ENCODE results near the gene SNX9. TPM values are rescaled to one million over a fixed set of nuclear protein-coding genes. Genes with fewer than 3 reads are reported as not detected.
A peak's percentile ranks its signal among the peaks of the same experiment; 100 is the strongest.

SNX9 gene
- total RNA-seq, 1 experiment from 2014 or later: not detected

DNA sequence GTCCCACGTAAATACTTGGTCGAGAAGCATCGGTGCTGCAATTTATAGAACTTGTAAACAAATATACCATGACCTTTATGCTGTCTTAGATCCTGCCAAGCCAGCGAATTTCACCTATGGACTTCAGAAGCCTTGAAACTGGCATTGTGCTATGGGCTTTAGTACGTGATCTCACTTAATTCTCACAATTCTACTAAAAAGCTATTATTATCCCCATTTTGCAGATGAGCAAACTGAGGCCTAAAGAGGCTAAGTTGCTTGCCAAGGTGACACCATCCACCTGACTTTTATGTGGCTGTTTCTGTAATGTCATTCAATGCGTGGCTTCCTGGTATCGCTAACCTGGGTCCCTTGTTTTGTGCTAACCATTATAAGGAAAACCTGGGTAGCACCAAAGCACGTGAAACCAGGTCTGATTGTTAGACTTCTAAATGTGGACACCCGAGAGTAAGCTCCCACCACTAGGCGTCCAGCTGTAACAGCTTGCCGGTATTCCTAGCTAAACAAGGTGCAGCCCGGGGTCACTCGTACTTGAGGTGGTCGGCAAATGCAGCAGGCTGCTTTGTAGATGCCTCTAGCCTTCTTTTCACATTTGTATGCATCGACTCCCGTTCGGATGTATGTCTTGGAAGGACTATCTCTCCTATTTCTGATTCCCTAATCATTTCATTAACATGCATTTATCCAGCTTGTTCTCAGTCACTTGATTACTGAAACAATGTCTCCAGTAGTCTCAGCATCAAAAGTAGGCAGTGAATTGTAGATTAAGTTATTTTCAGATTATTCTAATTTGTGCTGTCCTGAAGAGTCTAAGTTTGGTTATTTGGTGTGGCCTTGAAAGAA lies 159.7 kb downstream of the SNX9 start:
- H3K4me3 ChIP-seq (ENCODE audit: low read length): peak overlapping the region; percentile 74; the same call in 1 of the 2 replicates
- no peaks in the 10 kb centered on the region for H3K9me3 ChIP-seq (ENCODE audit: low read length)
- H3K79me2 ChIP-seq (ENCODE audit: low read length): no peaks in the 10 kb centered on the region
- H4K20me1 ChIP-seq (ENCODE audit: insufficient read depth, low read depth, low read length): 0 out of 2 replicates have a peak, but pooled peaks cover 4% of the 10 kb centered on the region
- no peak for DNase-seq
- H3K9ac ChIP-seq (ENCODE audit: low read length): no peak overlapping the region
- H3K9me2 ChIP-seq (replicated peaks; ENCODE audit: insufficient read depth, low read length): no peaks in the 10 kb centered on the region
- peak overlapping the region; percentile 86 for H3K4me2 ChIP-seq (ENCODE audit: low read depth, low read length, poor library complexity, severe bottlenecking)
- H3K27me3 ChIP-seq (ENCODE audit: low read length): 0 out of 2 replicates have a peak, but pooled peaks cover 4% of the 10 kb centered on the region
- no peak overlapping the region for H3K27ac ChIP-seq (ENCODE audit: low read length)
- no peaks in the 10 kb centered on the region for H3K36me3 ChIP-seq (ENCODE audit: insufficient read depth, low read length)
- H2AFZ ChIP-seq (ENCODE audit: low read length): no peak overlapping the region
- peaks cover 13% of the 10 kb centered on the region for H3K4me1 ChIP-seq (ENCODE audit: low read length)

DNA sequence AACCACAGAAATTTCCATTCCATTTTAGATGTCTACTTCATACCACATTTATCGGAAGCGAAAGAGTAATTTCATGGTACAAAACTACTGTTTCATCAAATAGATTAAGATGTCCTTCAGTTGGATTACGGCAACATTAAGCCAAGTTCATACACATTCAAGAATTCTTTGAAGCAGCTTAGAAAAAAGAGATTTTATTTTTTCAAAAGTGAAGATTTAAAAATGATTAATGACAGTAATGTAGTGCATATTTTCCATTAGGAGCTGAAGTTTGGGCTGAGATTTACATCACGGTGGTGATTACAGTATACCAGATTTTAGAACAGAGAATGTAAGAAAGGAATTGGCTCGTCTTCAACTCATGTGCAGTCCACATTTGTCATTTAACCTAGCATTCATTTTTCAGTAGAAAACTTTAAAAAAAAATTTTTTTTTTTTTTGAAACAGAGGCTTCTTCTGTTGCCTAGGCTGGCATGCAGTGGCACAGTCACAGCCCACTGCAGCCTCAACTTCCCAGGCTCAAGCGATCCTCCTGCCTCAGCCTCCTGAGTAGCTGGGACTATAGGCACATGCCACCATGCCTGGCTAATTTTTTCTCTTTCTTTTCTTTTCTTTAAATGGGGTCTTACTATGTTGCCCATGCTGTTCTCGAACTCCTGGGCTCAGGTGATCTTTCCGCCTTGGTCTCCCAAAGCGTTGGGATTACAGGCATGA lies 160.5 kb downstream of the SNX9 start:
- Histone ChIP-seq H2AFZ (ENCODE audit: low read length) (no peak overlapping the region), H3K36me3 (ENCODE audit: insufficient read depth, low read length) (no peaks in the 10 kb centered on the region), H3K27me3 (ENCODE audit: low read length) (0 out of 2 replicates have a peak, but pooled peaks cover 4% of the 10 kb centered on the region), H3K27ac (ENCODE audit: low read length) (no peak overlapping the region), H3K79me2 (ENCODE audit: low read length) (no peaks in the 10 kb centered on the region), H3K4me3 (ENCODE audit: low read length) (no peak overlapping the region), H3K4me1 (ENCODE audit: low read length) (peaks cover 13% of the 10 kb centered on the region), H3K9ac (ENCODE audit: low read length) (no peak overlapping the region), H3K9me3 (ENCODE audit: low read length) (no peaks in the 10 kb centered on the region), H3K9me2 (replicated peaks; ENCODE audit: insufficient read depth, low read length) (no peaks in the 10 kb centered on the region), H3K4me2 (ENCODE audit: low read depth, low read length, poor library complexity, severe bottlenecking) (no peak overlapping the region), H4K20me1 (ENCODE audit: insufficient read depth, low read depth, low read length) (0 out of 2 replicates have a peak, but pooled peaks cover 4% of the 10 kb centered on the region)
- no peak for DNase-seq

DNA sequence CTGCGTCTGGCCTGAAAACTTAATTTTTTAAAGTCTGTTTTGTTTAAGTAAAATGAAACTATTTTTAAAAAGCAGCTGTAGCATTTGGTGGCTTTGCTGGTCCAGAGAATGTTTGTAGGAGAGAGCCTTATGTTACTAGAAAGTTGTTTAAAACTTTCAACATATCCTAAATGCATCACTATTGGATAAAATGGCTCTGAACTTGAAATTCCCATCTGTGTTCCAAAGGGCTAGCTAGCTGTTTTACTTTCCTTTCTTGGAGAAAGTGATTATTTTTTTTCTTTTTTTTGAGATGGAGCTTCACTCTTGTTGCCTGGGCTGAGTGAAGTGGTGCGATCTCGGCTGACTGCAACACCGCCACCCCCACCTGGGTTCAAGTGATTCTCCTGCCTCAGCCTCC lies 161.1 kb downstream of the SNX9 start:
- peaks cover 13% of the 10 kb centered on the region for H3K4me1 ChIP-seq (ENCODE audit: low read length)
- no peak for DNase-seq
- no peaks in the 10 kb centered on the region for H3K9me3 ChIP-seq (ENCODE audit: low read length)
- H3K4me2 ChIP-seq (ENCODE audit: low read depth, low read length, poor library complexity, severe bottlenecking): no peak overlapping the region
- no peaks in the 10 kb centered on the region for H3K36me3 ChIP-seq (ENCODE audit: insufficient read depth, low read length)
- H3K9me2 ChIP-seq (replicated peaks; ENCODE audit: insufficient read depth, low read length): no peaks in the 10 kb centered on the region
- 0 out of 2 replicates have a peak, but pooled peaks cover 4% of the 10 kb centered on the region for H4K20me1 ChIP-seq (ENCODE audit: insufficient read depth, low read depth, low read length)
- no peaks in the 10 kb centered on the region for H3K79me2 ChIP-seq (ENCODE audit: low read length)
- no peak overlapping the region for H2AFZ ChIP-seq (ENCODE audit: low read length)
- H3K27me3 ChIP-seq (ENCODE audit: low read length): 0 out of 2 replicates have a peak, but pooled peaks cover 4% of the 10 kb centered on the region
- H3K9ac ChIP-seq (ENCODE audit: low read length): no peak overlapping the region
- no peak overlapping the region for H3K4me3 ChIP-seq (ENCODE audit: low read length)
- H3K27ac ChIP-seq (ENCODE audit: low read length): no peak overlapping the region

DNA sequence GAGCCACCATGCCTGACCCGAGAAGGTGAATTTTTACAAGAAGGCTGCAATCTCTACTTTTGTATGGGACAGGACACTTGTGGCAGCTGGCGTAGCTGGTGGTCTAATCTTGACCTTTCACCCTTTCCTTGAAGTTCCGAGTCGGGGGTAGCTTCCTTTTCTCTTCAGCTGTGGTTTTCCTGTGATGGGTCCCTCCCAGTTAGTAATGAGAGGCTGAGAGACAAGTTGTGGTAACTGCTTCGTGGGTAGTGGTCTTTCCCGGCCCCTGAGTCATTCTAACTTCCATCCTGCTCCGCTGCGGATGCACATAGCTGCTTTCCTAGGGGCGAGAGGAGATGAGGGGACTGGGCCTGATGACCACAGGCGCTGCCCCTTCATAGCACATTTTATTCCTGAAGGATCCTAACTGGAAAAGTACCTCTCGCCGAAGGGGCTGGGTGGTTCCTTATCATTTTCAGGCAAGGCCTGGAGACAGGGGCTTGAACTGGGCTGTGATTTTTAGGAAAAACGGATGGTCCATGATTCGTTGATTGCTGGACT lies 161.7 kb downstream of the SNX9 start:
- Histone ChIP-seq H3K9me2 (replicated peaks; ENCODE audit: insufficient read depth, low read length) (no peaks in the 10 kb centered on the region), H3K4me2 (ENCODE audit: low read depth, low read length, poor library complexity, severe bottlenecking) (no peak overlapping the region), H3K4me3 (ENCODE audit: low read length) (no peak overlapping the region), H4K20me1 (ENCODE audit: insufficient read depth, low read depth, low read length) (0 out of 2 replicates have a peak, but pooled peaks cover 4% of the 10 kb centered on the region), H2AFZ (ENCODE audit: low read length) (no peak overlapping the region), H3K9me3 (ENCODE audit: low read length) (no peaks in the 10 kb centered on the region), H3K4me1 (ENCODE audit: low read length) (peaks cover 13% of the 10 kb centered on the region), H3K36me3 (ENCODE audit: insufficient read depth, low read length) (no peaks in the 10 kb centered on the region), H3K79me2 (ENCODE audit: low read length) (no peaks in the 10 kb centered on the region), H3K27me3 (ENCODE audit: low read length) (0 out of 2 replicates have a peak, but pooled peaks cover 4% of the 10 kb centered on the region), H3K9ac (ENCODE audit: low read length) (no peak overlapping the region), H3K27ac (ENCODE audit: low read length) (no peak overlapping the region)
- no peak for DNase-seq

DNA sequence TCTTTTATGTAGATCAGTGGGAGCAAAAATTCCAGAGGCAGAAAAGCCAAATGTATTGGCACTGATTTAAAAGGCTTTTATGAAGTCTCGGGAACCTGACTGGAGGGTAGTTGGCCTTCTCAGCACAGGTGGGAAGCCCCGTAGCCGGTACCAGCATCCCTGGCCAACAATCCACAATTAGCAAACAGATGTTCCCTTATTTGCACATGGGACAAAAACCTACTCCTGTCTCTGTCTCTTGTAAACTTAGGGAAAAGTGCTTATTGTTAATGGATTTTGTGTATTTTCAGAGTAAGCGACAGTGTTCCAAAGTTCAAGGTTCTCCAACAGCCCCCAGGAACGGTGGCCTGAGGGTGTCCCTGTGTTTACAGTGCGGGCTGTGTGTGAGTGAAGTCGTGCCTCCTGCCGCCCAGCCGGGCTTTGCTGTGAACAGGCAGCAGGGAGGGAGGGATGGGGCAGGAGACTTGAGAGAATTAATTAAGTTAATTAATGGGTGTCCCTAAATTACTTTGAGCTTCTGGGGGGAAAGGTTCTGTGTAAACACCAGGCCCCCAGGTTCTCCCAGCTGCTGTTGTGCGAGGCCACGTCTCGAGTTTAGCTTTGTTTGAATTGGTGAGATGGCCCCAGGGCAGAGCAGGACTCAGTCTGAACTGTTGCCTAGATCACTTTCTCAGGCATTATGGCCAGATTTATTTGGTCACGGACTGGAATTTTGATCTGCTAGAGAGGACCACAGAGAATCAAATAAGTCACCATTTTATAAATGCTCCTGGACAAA lies 162.5 kb downstream of the SNX9 start:
- no peaks in the 10 kb centered on the region for H3K79me2 ChIP-seq (ENCODE audit: low read length)
- DNase-seq: no peak
- no peak overlapping the region for H3K4me3 ChIP-seq (ENCODE audit: low read length)
- H3K36me3 ChIP-seq (ENCODE audit: insufficient read depth, low read length): no peaks in the 10 kb centered on the region
- H3K9ac ChIP-seq (ENCODE audit: low read length): no peak overlapping the region
- no peaks in the 10 kb centered on the region for H3K9me2 ChIP-seq (replicated peaks; ENCODE audit: insufficient read depth, low read length)
- no peak overlapping the region for H3K27ac ChIP-seq (ENCODE audit: low read length)
- no peak overlapping the region for H3K4me2 ChIP-seq (ENCODE audit: low read depth, low read length, poor library complexity, severe bottlenecking)
- H3K27me3 ChIP-seq (ENCODE audit: low read length): 0 out of 2 replicates have a peak, but pooled peaks cover 4% of the 10 kb centered on the region
- H3K4me1 ChIP-seq (ENCODE audit: low read length): peaks cover 16% of the 10 kb centered on the region
- H3K9me3 ChIP-seq (ENCODE audit: low read length): no peaks in the 10 kb centered on the region
- 0 out of 2 replicates have a peak, but pooled peaks cover 4% of the 10 kb centered on the region for H4K20me1 ChIP-seq (ENCODE audit: insufficient read depth, low read depth, low read length)
- no peak overlapping the region for H2AFZ ChIP-seq (ENCODE audit: low read length)

DNA sequence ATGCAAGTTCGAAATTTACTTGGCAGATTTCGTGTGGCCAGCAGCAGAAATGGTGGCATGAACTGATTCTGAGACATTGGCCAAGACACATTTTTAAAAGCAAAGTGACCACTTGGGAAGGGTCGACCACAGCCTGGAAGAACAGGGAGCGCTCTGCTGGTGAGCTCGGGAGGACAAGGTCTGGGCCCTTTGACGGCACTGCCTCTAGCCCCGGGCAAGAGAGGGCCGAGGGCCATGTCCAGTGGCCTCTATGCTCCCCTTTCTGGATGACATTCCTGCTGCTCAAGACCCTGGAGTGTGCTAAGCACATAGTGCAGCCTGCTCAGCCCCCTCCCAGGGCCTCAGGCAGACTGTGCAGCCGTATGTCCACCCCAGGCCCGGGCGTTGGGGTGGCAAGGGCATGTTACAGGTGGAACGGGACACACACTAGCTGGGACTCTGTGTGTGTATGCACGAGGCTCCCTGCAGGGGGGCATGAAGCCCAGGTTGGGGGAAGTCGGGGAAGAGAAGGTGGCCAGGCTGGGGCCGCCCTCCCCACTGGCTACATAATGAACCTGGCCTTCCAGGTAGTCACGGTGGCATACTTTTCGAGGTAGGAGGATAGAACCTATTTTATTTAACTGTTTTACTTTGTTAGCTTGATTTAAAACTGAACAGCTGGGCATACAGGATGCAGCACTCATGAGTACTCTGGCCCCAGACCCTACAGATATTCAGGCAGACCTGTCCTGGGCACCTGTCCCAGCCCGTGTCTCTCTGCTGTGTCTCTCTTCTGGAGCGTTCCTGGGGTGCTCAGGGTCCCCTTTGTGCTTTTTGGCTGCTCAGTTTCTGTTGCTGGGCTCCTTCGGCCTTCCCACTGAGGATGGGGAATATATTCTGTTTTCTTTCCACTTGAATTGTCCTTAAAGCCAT lies 165.0 kb downstream of the SNX9 start:
- H4K20me1 ChIP-seq (ENCODE audit: insufficient read depth, low read depth, low read length): no peaks in the 10 kb centered on the region
- H3K9ac ChIP-seq (ENCODE audit: low read length): no peak overlapping the region
- no peak overlapping the region for H3K4me2 ChIP-seq (ENCODE audit: low read depth, low read length, poor library complexity, severe bottlenecking)
- no peaks in the 10 kb centered on the region for H3K79me2 ChIP-seq (ENCODE audit: low read length)
- no peak overlapping the region for H3K4me3 ChIP-seq (ENCODE audit: low read length)
- no peaks in the 10 kb centered on the region for H3K27me3 ChIP-seq (ENCODE audit: low read length)
- H2AFZ ChIP-seq (ENCODE audit: low read length): no peak overlapping the region
- peaks cover 3% of the 10 kb centered on the region; the same call in 1 of the 2 replicates for H3K4me1 ChIP-seq (ENCODE audit: low read length)
- no peak overlapping the region for H3K27ac ChIP-seq (ENCODE audit: low read length)
- no peak for DNase-seq
- H3K36me3 ChIP-seq (ENCODE audit: insufficient read depth, low read length): no peaks in the 10 kb centered on the region
- no peaks in the 10 kb centered on the region for H3K9me2 ChIP-seq (replicated peaks; ENCODE audit: insufficient read depth, low read length)
- no peaks in the 10 kb centered on the region for H3K9me3 ChIP-seq (ENCODE audit: low read length)

DNA sequence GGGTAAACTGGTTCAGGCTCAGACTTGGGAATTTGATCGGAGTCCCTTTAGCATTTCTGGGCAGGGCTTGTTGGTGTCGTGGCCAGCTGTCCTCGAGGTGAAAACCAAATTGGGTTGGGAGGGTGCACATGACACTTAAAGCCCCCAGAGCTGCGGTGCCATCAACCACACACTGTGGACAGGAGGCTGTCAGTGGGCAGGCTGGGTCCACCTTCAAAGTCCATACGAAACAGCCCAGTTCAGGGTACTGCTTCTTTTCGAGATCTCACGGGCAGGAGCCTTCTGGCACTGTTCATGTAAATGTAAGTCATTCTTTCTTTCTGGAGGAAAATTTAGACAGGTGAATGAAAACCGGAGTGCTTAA lies 165.6 kb downstream of the SNX9 start:
- Histone ChIP-seq H4K20me1 (ENCODE audit: insufficient read depth, low read depth, low read length) (no peaks in the 10 kb centered on the region), H3K27ac (ENCODE audit: low read length) (no peak overlapping the region), H3K36me3 (ENCODE audit: insufficient read depth, low read length) (no peaks in the 10 kb centered on the region), H3K79me2 (ENCODE audit: low read length) (no peaks in the 10 kb centered on the region), H3K4me1 (ENCODE audit: low read length) (peaks cover 3% of the 10 kb centered on the region; the same call in 1 of the 2 replicates), H3K9me2 (replicated peaks; ENCODE audit: insufficient read depth, low read length) (no peaks in the 10 kb centered on the region), H3K27me3 (ENCODE audit: low read length) (no peaks in the 10 kb centered on the region), H2AFZ (ENCODE audit: low read length) (no peak overlapping the region), H3K9ac (ENCODE audit: low read length) (no peak overlapping the region), H3K9me3 (ENCODE audit: low read length) (no peaks in the 10 kb centered on the region), H3K4me3 (ENCODE audit: low read length) (no peak overlapping the region), H3K4me2 (ENCODE audit: low read depth, low read length, poor library complexity, severe bottlenecking) (no peak overlapping the region)
- DNase-seq: no peak

All from Karpas-422 (cell line).